ENCODE data around the gene CDYL2. TPM values are rescaled to one million over a fixed set of nuclear protein-coding genes. Genes with fewer than 3 reads are reported as not detected.

CDYL2 gene
- total and polyA plus RNA-seq, 4 donors: 0.84 to 4.1 (median 2.3) TPM

GRCh38 chr16:80759419-80760162, 44.8 kb downstream of the CDYL2 start:
- WGBS: 74% methylated on average over 6 of the region's 6 CpGs
- no peak overlapping the region for H3K9ac ChIP-seq (ENCODE audit: low read depth in 1 of 2, low read length in 2 of 2)
- TF ChIP-seq JUND (IDR thresholded peaks at IDR 0.05): peak in 1 of 2 donors; percentile 61
- TF ChIP-seq HNF4G (IDR thresholded peaks at IDR 0.05): no peak
- H3K27me3 ChIP-seq (ENCODE audit: control insufficient read depth in 4 of 4, insufficient read depth in 4 of 4, low read length in 3 of 4): no peaks in the 10 kb centered on the region
- DNase-seq (ENCODE audit: low spot score): no peak
- H3K4me1 ChIP-seq (ENCODE audit: control insufficient read depth in 4 of 4, insufficient read depth in 4 of 4, low read length in 3 of 4): peaks cover 0 to 3% (median 0%) of the 10 kb centered on the region in 4 donors
- no peaks in the 10 kb centered on the region for H3K36me3 ChIP-seq (ENCODE audit: control insufficient read depth in 4 of 4, insufficient read depth in 3 of 4, low read depth in 1 of 4, low read length in 3 of 4)
- H3K27ac ChIP-seq (ENCODE audit: low read depth in 1 of 2, low read length in 2 of 2): no peak overlapping the region
- no peak overlapping the region for H3K4me3 ChIP-seq (ENCODE audit: low read depth in 1 of 3, low read length in 3 of 3)
- H3K9me3 ChIP-seq (ENCODE audit: control insufficient read depth in 4 of 4, low read length in 3 of 4): no peaks in the 10 kb centered on the region

- no peak overlapping the region for H3K9ac ChIP-seq (ENCODE audit: low read depth in 1 of 2, low read length in 2 of 2)
- WGBS: 96% methylated on average over 5 of the region's 5 CpGs
- DNase-seq (ENCODE audit: low spot score): no peak
- no peaks in the 10 kb centered on the region for H3K27me3 ChIP-seq (ENCODE audit: control insufficient read depth in 4 of 4, insufficient read depth in 4 of 4, low read length in 3 of 4)
- H3K36me3 ChIP-seq (ENCODE audit: control insufficient read depth in 4 of 4, insufficient read depth in 3 of 4, low read depth in 1 of 4, low read length in 3 of 4): no peaks in the 10 kb centered on the region
- H3K9me3 ChIP-seq (ENCODE audit: control insufficient read depth in 4 of 4, low read length in 3 of 4): no peaks in the 10 kb centered on the region
- no peak overlapping the region for H3K27ac ChIP-seq (ENCODE audit: low read depth in 1 of 2, low read length in 2 of 2)
- peaks cover 0 to 9% (median 4%) of the 10 kb centered on the region in 4 donors for H3K4me1 ChIP-seq (ENCODE audit: control insufficient read depth in 4 of 4, insufficient read depth in 4 of 4, low read length in 3 of 4)
- H3K4me3 ChIP-seq (ENCODE audit: low read depth in 1 of 3, low read length in 3 of 3): no peak overlapping the region
- TF ChIP-seq TAF1 (conservative IDR thresholded peaks at IDR 0.05) (no peak), REST (IDR thresholded peaks at IDR 0.05) (no peak), RXRA (IDR thresholded peaks at IDR 0.05) (no peak), SP1 (IDR thresholded peaks at IDR 0.05) (no peak), GABPA (IDR thresholded peaks at IDR 0.05 in 1 of 2, conservative IDR thresholded peaks at IDR 0.05 in 1 of 2) (no peak), NR2F2 (IDR thresholded peaks at IDR 0.05) (no peak), CTCF (IDR thresholded peaks at IDR 0.05; ENCODE audit: low read depth, low read length, missing input control) (no peak), HNF4G (IDR thresholded peaks at IDR 0.05) (no peak), ATF3 (IDR thresholded peaks at IDR 0.05) (no peak), MAX (IDR thresholded peaks at IDR 0.05) (no peak), RAD21 (IDR thresholded peaks at IDR 0.05) (no peak), JUND (IDR thresholded peaks at IDR 0.05) (no peak), FOXA2 (IDR thresholded peaks at IDR 0.05) (no peak), FOXA1 (IDR thresholded peaks at IDR 0.05) (no peak)
These were observed 49.9 kb downstream of the CDYL2 start for GRCh38 chr16:80754476-80754875.

Measured in liver (tissue), 9 donors.